ENCODE measurements around the gene KRT26.

Gene KRT26

GRCh38 chr17:40724656-40725055, 47.3 kb downstream of the KRT26 start:
- no peak for DNase-seq

- no peak for DNase-seq
Measured at GRCh38 chr17:40722241-40722640, 49.8 kb downstream of the KRT26 start.

- DNase-seq, result no peak
Measured at GRCh38 chr17:40720899-40721298, 51.1 kb downstream of the KRT26 start.

GRCh38 chr17:40718930-40719329, 53.1 kb downstream of the KRT26 start:
- no peak for DNase-seq

- DNase-seq, result no peak
Measured at GRCh38 chr17:40717776-40718175, 54.2 kb downstream of the KRT26 start.

Data from activated CD4-positive, alpha-beta T cell treated with anti-CD3 and anti-CD28 coated beads, Interleukin-2, Interleukin-6, amounts not matched to agents 100 ng/mL and 50 ng/mL, durations not matched to agents 16 hours and 8 hours (primary cell).